Raji (cell line): ENCODE results near the gene KRTAP22-1.

ENCODE experiments used
- POLR2A ChIP-seq: IDR thresholded peaks from 2 replicates; pipeline ENCODE4 v1.6.1; 2011; ENCODE audit warnings: low read depth, low read length, control low read depth; ENCODE audit not compliant: insufficient read depth

The KRTAP22-1 gene

GRCh38 chr21:30615199-30615598, 14.3 kb downstream of the KRTAP22-1 start:
- no peak for TF ChIP-seq POLR2A

DNA sequence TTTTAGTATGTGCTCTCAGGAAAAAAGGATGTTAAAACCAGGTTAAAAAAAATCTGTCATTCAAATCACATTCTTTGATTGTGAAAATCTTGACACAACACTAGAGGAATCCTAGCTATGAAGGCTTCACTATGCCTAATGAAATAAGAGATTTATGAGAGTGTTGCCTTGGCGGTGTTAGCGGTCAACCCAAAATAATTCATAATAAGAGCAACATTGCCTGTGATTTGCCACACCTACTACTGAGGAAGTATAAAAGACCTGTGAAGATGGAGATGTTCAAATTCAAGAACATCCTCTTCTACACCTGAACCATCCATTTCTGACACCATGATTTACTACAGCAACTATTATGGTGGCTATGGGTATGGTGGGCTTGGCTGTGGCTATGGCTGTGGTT, 15.2 kb downstream of the KRTAP22-1 start, which contains the start of gene KRTAP20-1:
KRTAP20-1 (plus strand) TSS at position 301 of the 400 bp plus-strand sequence; CDS start at position 331, 30 bp downstream.
- no peak for TF ChIP-seq POLR2A

DNA sequence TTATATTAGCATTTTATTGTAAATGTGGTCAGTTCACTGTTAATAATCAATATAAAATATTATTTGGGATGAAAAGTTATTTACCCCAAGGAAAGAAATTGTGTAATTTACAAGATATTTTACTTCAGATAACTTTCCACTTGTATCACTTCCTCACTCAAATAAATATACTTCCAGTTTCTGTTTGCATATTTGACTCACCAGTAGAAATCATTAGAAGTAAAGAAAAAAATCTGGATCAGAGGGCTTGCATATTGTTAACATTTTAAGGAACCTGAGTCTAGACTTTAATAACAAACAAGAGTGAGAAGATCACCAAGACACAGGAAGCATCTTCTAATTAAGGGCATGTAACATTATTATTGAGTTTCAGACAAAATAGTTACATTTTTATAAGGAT, 19.2 kb downstream of the KRTAP22-1 start:
- TF ChIP-seq POLR2A = no peak

- no peak for TF ChIP-seq POLR2A
Measured at GRCh38 chr21:30620522-30620921, 19.6 kb downstream of the KRTAP22-1 start, which contains the start of gene KRTAP20-4. Gene KRTAP20-4 (plus strand): TSS chr21:30620627.

- TF ChIP-seq POLR2A = no peak
Measured at GRCh38 chr21:30623362-30623761, 22.5 kb downstream of the KRTAP22-1 start.

DNA sequence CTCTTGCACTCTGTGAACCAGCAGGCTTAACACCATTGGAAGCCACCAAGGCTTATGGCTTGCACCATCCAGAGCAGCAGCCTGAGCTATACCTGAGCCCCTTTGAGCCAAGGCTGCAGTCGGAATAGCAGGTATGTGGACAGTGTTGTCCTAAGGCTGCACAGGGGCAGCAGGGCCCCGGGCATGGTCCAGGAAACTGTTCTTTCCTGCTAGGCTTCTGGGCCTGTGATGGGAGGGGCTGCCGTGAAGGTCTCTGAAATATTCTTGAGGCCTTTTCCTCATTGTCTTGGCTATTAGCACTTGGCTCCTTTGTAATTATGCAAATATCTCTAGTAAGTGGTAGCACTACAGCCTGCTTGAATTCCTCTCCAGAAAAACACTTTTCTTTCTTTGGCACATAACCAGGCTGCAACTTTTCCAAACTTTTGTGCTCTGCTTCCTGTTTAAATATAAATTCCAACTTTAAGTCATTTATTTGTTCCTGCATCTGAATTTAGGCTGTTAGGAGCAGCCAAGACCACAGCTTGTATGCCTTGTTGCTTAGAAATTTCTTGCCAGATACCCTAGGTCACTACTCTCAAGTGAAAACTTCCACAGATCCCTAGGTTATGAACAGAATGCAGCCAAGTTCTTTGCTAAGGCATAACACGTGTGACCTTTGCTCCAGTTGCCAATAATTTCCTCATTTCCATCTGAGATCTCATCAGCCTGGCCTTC, 24.7 kb downstream of the KRTAP22-1 start:
- no peak for TF ChIP-seq POLR2A

- no peak for TF ChIP-seq POLR2A
Measured at GRCh38 chr21:30628109-30628508, 27.2 kb downstream of the KRTAP22-1 start.

DNA sequence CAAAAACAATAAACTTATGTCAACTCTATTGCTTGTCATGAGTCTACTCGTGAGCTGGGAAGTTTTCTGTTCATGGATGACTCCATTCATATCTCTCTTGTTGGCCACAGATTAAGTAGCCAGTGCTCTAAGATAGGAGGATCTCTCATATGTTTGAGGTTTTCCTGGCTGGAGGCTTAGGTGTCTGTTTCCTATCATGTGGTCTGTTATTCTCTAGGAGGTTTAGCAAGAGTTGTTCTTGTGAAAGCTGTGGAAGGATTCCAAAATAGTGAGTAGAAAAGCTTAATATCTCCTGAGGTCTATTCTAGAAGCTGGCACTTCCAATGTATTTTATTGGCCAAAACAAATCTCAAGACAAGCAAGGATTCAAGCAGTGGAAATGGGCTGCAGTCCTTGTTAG, 28.3 kb downstream of the KRTAP22-1 start:
- no peak for TF ChIP-seq POLR2A

DNA sequence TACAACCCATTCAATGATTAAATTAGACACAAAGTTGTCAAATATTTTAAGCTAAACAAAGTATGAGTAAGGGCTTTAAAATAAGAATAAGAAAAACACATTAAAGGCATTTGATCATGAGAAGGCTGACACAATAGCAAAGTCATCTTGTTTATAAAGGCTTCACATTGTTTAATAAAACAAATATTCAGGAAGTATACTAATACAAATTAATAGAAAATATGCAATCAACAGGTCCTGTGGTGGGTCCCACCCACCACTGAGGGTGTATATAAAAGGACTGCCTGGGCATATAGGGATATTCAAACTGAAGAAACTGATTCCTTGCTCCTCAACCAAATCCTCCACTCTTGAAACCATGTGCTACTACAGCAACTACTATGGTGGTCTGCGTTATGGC, 34.0 kb downstream of the KRTAP22-1 start, which contains the start of gene KRTAP20-2:
KRTAP20-2 (plus strand) TSS at position 301 of the 400 bp plus-strand sequence; CDS start at position 359, 58 bp downstream.
- no peak for TF ChIP-seq POLR2A

GRCh38 chr21:30638686-30639085, 37.8 kb downstream of the KRTAP22-1 start:
- TF ChIP-seq POLR2A = no peak

GRCh38 chr21:30642564-30642963, 41.7 kb downstream of the KRTAP22-1 start, which contains the start of gene KRTAP20-3:
Gene KRTAP20-3 (plus strand): TSS chr21:30642864.
- TF ChIP-seq POLR2A = no peak

DNA sequence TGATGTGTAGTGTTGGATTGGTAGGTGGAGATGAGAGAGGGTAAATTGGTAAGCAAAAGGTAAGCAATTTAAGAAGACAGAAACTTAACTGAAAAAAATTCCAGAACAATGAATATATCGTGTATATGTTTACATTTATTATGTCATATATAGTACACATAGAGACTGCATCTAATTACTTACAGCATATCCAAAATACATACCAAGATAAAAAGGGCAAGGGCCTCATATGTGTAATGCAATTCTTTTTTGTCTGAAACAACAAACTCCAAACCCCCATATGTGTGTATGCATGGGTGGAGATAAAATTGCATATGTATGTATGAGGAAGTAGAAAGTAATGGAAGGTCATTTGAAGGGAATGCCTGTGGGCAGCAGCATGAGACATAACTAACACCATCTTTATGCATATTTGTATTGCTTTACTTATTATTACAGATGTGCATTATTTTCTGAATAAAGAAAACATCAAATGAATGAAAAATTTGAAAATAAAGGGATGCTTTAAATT, 46.1 kb downstream of the KRTAP22-1 start:
- no peak for TF ChIP-seq POLR2A
